PC-3 (cell line): ENCODE results near the gene HYOU1.

Source experiments
- CTCF ChIP-seq: fragments of 300-600 bp; sonication (generic); conservative IDR thresholded peaks from 2 replicates; pipeline ENCODE4 v1.5.1; 2017; ENCODE audit warnings: antibody characterized with exemption, low read depth, mild to moderate bottlenecking, low read length
- EZH2 ChIP-seq: fragments of 300-600 bp; sonication (generic); IDR thresholded peaks from one replicate; pipeline ENCODE4 v1.6.1; 2017; ENCODE audit warnings: antibody characterized with exemption, mild to moderate bottlenecking, low read length; ENCODE audit not compliant: unreplicated experiment

DNA sequence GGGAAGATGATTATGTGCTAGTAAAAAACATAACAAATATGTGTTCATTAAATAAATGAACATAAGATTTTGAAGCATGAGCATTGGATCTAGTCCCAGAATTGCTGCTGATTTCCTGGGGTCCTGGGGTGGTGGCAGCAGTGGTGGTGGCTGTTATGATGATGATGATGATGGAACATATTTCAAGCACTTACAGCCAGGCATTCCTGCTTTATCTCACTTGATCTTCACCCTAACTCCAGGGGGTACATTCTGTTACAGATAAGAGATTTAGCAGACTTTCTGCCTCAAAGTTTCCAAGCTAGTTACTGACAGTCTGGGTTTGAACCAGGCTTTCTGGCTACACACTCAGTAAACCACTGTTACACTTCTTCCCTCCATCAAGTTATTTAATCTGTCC lies 33.3 kb downstream of the HYOU1 start:
- TF ChIP-seq CTCF: no peak
- TF ChIP-seq EZH2: no peak
